ENCODE results near the gene TFB2M.
"Not testable (repeated sequence)": the region's sequence is repeated elsewhere in the genome, so short reads cannot be mapped to it uniquely, and the experiment has no call there.

Gene TFB2M

DNA sequence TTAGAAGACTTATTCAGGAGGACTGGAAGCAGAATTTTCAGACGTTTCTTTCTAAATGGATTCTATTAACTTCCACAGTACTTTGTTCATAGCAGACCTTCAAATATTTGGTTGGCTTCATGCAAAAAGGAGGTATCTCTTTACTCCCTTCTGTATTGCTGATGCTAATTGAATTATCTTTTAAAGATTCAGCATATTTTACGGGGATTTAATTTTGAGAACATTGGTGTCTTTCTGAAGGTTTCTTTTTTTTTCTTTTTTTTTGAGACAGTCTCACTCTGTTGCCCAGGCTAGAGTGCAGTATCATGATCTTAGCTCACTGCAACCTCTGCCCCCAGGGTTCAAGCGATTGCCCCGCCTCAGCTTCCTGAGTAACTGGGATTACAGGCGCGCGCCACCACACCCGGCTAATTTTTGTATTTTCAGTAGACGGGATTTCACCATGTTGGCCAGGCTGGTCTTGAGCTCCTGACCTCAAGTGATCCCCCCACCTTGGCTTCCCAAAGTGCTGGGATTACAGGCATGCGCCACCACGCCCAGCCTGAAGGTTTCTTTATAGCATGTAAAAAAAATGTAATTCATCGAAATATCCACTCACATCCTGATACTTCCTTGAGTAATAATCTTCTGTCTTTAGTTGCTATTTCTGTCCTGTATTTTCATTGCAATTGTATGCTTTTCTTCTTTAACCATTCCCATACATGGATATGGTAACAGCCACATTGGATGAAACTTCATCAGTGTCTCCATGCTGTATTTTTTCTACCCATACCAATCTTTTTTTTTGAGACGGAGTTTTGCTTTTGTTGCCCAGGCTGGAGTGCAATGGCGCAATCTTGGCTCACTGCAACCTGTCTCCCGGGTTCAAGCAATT, 14.7 kb upstream of the TFB2M start:
- Histone ChIP-seq H3K9me3 (ENCODE audit: insufficient read depth, low read depth, low read length) (no peaks in the 10 kb centered on the region), H3K27ac (ENCODE audit: low read length) (no peak overlapping the region), H3K9ac (ENCODE audit: low read depth, low read length) (no peak overlapping the region), H3K4me3 (ENCODE audit: low read length) (no peak overlapping the region), H3K27me3 (ENCODE audit: insufficient read depth, low read length) (no peaks in the 10 kb centered on the region), H3K36me3 (ENCODE audit: insufficient read depth, low read depth, low read length) (no peaks in the 10 kb centered on the region), H3K4me1 (ENCODE audit: insufficient read depth, low read length) (no peaks in the 10 kb centered on the region)

DNA sequence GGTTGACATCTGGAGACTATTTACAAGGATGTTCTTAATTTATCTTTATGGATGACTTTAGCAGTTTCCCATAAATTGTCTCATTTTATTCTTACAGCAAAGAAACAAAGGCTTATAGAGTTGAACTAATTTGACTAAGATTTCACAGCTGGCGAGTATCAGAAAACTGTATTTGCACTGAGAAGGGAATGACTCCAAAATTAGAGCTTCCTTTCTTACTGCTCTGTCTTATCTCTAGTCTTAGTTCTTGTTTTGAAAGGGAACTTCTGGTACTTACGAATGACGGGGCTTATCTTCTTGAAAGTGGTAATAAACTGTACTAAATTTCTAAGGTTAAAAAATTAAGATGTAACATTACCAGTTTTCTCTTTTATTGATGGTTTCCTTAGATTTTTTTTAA, 13.8 kb upstream of the TFB2M start:
- Histone ChIP-seq H3K27ac (ENCODE audit: low read length) (no peak overlapping the region), H3K36me3 (ENCODE audit: insufficient read depth, low read depth, low read length) (no peaks in the 10 kb centered on the region), H3K4me3 (ENCODE audit: low read length) (no peak overlapping the region), H3K4me1 (ENCODE audit: insufficient read depth, low read length) (no peaks in the 10 kb centered on the region), H3K9me3 (ENCODE audit: insufficient read depth, low read depth, low read length) (no peaks in the 10 kb centered on the region), H3K9ac (ENCODE audit: low read depth, low read length) (no peak overlapping the region), H3K27me3 (ENCODE audit: insufficient read depth, low read length) (no peaks in the 10 kb centered on the region)

DNA sequence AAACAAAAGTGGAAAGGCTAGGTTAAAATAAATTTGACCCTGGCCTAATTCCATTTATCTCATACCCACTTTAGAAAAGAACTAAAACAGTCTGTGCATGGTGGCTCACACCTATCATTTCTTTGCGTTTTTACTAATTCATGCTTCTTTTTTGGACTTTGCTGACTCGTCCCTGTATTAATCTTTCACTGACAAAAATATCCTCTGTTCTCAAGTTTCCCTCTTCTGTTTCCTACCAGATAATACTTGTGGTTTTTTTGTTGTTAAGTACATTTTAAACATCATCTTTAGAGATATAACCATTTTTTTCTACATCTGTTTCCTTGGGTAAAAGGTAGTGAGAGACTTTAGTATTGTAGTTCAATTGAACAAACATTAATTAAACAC, 11.7 kb upstream of the TFB2M start:
- H3K36me3 ChIP-seq (ENCODE audit: insufficient read depth, low read depth, low read length): no peaks in the 10 kb centered on the region
- no peaks in the 10 kb centered on the region for H3K9me3 ChIP-seq (ENCODE audit: insufficient read depth, low read depth, low read length)
- no peak overlapping the region for H3K4me3 ChIP-seq (ENCODE audit: low read length)
- H3K9ac ChIP-seq (ENCODE audit: low read depth, low read length): no peak overlapping the region
- no peaks in the 10 kb centered on the region for H3K4me1 ChIP-seq (ENCODE audit: insufficient read depth, low read length)
- no peak overlapping the region for H3K27ac ChIP-seq (ENCODE audit: low read length)
- H3K27me3 ChIP-seq (ENCODE audit: insufficient read depth, low read length): no peaks in the 10 kb centered on the region

DNA sequence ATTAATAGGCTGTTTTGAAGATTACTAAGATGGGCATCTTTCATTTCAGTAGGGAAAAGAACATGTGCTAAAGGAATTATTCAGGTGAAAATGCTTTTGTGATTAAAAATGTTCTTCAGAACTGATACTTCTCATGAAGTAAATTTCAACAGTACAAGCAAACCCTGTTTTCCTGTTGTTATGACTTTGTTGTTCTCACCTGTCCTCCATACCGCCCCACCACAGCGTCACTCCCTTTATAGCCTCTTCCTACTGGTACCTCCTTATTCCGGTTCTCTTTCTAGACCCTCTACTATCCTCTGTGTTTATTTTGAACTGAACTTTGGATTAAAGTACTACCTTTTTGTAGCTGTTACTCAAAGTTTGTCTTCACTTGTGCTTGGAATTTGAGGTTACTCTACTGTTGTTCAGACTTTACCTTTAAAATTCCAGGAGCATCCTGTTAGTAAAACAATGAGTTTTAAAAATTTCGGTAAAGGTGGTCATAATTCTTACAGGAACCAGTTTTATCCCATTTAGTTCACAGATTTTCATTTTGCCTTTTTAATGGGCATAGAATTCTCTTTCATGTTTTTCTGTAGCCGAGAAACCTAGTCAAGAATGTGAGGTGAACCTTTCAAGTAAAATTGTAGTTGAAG, 11.1 kb upstream of the TFB2M start:
- Histone ChIP-seq H3K9me3 (ENCODE audit: insufficient read depth, low read depth, low read length) (no peaks in the 10 kb centered on the region), H3K4me1 (ENCODE audit: insufficient read depth, low read length) (no peaks in the 10 kb centered on the region), H3K27ac (ENCODE audit: low read length) (no peak overlapping the region), H3K36me3 (ENCODE audit: insufficient read depth, low read depth, low read length) (no peaks in the 10 kb centered on the region), H3K27me3 (ENCODE audit: insufficient read depth, low read length) (no peaks in the 10 kb centered on the region), H3K4me3 (ENCODE audit: low read length) (no peak overlapping the region), H3K9ac (ENCODE audit: low read depth, low read length) (no peak overlapping the region)

DNA sequence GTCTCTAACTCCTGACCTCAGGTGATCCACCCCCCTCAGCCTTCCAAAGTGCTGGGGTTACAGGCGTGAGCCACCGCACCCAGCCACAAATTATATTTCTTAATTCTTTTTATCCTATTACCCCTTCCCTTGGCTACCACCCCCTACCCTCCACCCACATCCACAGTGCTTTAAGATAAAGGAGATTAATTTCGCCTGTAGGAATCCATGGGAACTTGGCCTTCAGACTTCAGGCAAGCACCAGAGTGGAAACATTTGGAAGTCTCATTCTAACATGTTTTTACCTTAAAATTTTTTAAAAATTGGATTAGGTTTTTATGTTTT, 10.6 kb upstream of the TFB2M start:
- no peak overlapping the region for H3K9ac ChIP-seq (ENCODE audit: low read depth, low read length)
- no peaks in the 10 kb centered on the region for H3K4me1 ChIP-seq (ENCODE audit: insufficient read depth, low read length)
- H3K36me3 ChIP-seq (ENCODE audit: insufficient read depth, low read depth, low read length): no peaks in the 10 kb centered on the region
- no peak overlapping the region for H3K4me3 ChIP-seq (ENCODE audit: low read length)
- H3K27ac ChIP-seq (ENCODE audit: low read length): no peak overlapping the region
- no peaks in the 10 kb centered on the region for H3K9me3 ChIP-seq (ENCODE audit: insufficient read depth, low read depth, low read length)
- H3K27me3 ChIP-seq (ENCODE audit: insufficient read depth, low read length): no peaks in the 10 kb centered on the region

DNA sequence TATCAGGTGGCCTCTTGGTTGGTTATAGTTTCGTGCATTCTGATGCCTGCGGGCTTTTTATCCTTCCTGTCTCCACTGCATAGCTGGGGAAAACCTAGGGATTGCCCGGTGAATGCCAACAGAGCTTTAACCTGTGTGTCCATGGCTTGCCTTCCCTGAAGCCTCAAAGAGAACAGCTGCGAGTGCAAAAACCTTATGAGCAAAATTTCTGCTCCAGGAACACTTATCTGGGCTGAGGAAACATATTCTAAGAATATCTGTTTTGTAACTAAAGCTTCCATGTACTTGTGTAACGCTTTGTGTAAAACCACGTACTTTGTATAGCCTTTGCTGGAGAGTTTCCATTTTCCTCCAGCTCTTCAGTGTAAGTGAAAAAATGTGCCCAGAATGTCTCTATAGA, 7.4 kb upstream of the TFB2M start:
- Histone ChIP-seq H3K9ac (ENCODE audit: low read depth, low read length) (no peak overlapping the region), H3K36me3 (ENCODE audit: insufficient read depth, low read depth, low read length) (no peaks in the 10 kb centered on the region), H3K27ac (ENCODE audit: low read length) (no peak overlapping the region), H3K4me1 (ENCODE audit: insufficient read depth, low read length) (no peaks in the 10 kb centered on the region), H3K27me3 (ENCODE audit: insufficient read depth, low read length) (no peaks in the 10 kb centered on the region), H3K4me3 (ENCODE audit: low read length) (no peak overlapping the region), H3K9me3 (ENCODE audit: insufficient read depth, low read depth, low read length) (no peaks in the 10 kb centered on the region)

DNA sequence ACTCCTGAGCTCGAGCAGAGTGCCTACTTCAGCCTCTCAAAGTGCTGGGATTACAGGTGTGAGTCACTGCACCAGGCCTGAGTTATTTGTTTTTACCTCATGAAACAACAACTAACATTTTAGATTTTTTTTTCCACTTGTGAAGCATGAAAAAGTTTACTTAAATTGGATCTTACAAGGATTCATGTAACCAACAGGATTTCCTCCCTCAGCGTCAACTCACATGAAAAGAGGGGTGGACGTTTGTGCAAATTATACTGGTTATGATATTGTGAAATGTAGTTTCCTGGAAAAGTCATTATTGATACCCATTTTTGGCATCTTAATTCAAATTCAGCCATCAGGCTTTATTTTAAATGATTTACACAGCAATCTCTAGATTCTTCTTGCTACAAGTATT, 6.7 kb upstream of the TFB2M start:
- Histone ChIP-seq H3K9ac (ENCODE audit: low read depth, low read length) (no peak overlapping the region), H3K4me1 (ENCODE audit: insufficient read depth, low read length) (no peaks in the 10 kb centered on the region; the same call in 1 of the 2 replicates)

DNA sequence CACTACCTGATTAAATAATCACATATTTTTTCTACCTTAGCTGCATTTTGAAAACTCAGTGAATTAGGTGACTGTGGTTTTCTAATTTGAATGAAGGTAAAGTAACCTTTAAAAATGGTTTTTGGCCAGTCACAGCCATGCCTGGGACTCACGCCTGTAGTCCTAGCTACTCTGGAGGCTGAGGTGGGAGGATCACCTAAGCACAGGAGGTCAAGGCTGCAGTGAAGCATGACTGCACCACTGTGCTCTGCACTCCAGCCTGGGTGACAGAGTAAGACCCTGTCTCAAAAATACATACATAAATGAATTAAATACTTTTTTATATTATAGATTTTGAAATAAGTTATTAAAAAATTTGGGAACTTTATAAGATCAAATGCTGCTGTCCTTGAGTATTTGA, 5.9 kb upstream of the TFB2M start:
- no peaks in the 10 kb centered on the region; the same call in 1 of the 2 replicates for H3K4me1 ChIP-seq (ENCODE audit: insufficient read depth, low read length)
- no peaks in the 10 kb centered on the region for H3K9me3 ChIP-seq (ENCODE audit: insufficient read depth, low read depth, low read length)
- no peak overlapping the region for H3K9ac ChIP-seq (ENCODE audit: low read depth, low read length)
- no peak overlapping the region for H3K4me3 ChIP-seq (ENCODE audit: low read length)
- H3K27me3 ChIP-seq (ENCODE audit: insufficient read depth, low read length): no peaks in the 10 kb centered on the region
- H3K27ac ChIP-seq (ENCODE audit: low read length): no peak overlapping the region
- H3K36me3 ChIP-seq (ENCODE audit: insufficient read depth, low read depth, low read length): no peaks in the 10 kb centered on the region

More for the DNA sequence above, 6.7 kb upstream of the TFB2M start:
- Histone ChIP-seq H3K36me3 (ENCODE audit: insufficient read depth, low read depth, low read length) (no peaks in the 10 kb centered on the region), H3K9me3 (ENCODE audit: insufficient read depth, low read depth, low read length) (no peaks in the 10 kb centered on the region), H3K27me3 (ENCODE audit: insufficient read depth, low read length) (no peaks in the 10 kb centered on the region), H3K4me3 (ENCODE audit: low read length) (no peak overlapping the region), H3K27ac (ENCODE audit: low read length) (no peak overlapping the region)

DNA sequence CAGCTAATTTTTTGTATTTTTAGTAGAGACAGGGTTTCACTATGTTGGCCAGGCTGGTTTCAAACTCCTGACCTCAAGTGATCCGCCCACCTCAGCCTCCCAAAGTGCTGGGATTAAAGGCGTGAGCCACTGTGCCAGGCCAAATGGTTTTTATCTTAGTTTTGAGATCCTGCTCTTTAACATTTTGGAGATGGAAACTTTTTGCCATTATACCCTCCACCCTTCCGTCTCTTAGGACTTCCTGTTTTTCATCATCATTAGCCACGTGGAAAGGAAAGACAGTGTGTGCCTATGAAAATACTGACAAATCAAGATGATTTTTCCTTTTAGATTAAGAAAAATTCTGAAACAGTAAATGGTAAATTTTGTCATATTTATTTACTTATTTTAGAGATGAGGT, 5.2 kb upstream of the TFB2M start:
- not testable (repeated sequence) for H3K9ac ChIP-seq (ENCODE audit: low read depth, low read length); H3K36me3 ChIP-seq (ENCODE audit: insufficient read depth, low read depth, low read length); H3K9me3 ChIP-seq (ENCODE audit: insufficient read depth, low read depth, low read length); H3K4me1 ChIP-seq (ENCODE audit: insufficient read depth, low read length); H3K27me3 ChIP-seq (ENCODE audit: insufficient read depth, low read length); H3K4me3 ChIP-seq (ENCODE audit: low read length); H3K27ac ChIP-seq (ENCODE audit: low read length)

DNA sequence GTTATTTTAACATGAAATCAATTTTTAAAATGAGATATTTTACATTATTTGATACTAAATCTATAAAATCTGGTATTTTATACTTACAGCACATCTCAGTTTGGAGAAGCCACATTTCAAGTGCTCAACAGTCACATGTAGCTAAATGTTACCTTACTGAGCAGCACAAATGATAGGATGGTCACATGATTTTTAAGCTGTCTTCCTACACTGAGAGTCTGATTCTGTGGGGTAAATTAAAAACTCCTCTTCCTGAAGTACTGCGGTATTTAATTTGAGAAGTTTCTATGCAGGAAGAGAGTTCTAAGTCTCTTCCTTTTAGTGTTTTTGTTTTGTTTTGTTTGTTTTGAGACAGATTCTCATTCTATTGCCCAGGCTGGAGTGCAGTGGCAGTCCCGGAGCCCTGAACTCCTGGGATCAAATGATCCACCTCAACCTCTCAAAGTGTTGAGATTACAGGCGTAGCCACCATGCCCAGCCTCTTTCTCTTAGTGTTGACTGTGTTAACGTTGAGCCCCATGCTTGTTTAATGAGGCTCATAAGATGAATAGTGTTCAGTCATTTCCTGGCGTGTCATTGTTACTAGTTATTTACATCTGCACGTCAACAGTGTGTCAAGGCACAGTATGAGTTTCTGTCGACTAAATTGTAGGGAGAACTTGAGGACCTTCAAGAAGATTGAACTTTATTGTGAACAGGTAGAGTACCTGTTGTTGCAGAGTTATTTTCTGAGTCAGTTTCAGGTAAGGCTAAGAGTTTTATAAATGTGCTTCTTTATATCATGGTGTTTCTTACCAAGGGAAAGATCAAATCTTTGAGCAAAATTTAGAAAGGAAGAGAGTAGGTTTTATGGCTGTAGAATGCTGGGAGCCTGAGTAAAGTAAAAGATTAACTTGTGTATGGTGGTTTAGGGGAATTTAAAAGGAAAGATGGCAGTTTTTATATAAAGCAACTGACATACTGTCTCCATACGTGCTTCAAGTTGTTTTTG, 3.5 kb upstream of the TFB2M start:
- peaks cover 4% of the 10 kb centered on the region; the same call in 1 of the 2 replicates for H3K4me1 ChIP-seq (ENCODE audit: insufficient read depth, low read length)
- H3K27me3 ChIP-seq (ENCODE audit: insufficient read depth, low read length): no peaks in the 10 kb centered on the region
- no peaks in the 10 kb centered on the region for H3K36me3 ChIP-seq (ENCODE audit: insufficient read depth, low read depth, low read length)
- no peaks in the 10 kb centered on the region for H3K9me3 ChIP-seq (ENCODE audit: insufficient read depth, low read depth, low read length)
- H3K4me3 ChIP-seq (ENCODE audit: low read length): no peak overlapping the region
- H3K9ac ChIP-seq (ENCODE audit: low read depth, low read length): no peak overlapping the region
- H3K27ac ChIP-seq (ENCODE audit: low read length): no peak overlapping the region

DNA sequence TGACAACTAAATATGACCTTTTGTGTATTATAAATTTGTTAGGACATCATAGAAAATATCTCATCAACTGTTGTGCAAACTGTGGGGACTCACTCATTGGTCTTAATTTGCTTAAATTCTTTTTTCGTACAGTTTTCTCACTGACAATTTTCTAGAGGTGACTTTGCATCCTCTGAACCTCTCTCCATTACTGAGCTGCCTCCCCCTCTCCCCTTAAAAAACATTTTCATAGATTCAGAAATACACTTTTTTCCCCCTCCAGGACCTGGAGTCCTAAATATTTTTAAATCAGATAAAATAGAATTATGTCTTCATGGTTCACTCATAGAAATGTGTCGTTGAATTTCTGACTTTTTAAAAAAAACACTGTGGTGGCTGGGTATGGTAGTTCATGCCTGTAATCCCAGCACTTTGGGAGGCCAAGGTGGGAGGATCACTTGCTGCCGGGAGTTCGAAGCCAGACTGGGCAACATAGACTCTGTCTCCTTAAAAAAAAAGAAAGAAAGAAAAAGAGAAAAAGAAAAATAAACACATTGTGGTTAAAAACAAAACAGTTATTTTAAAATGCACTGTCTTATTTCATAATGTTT, 1.7 kb upstream of the TFB2M start:
- H3K9ac ChIP-seq (ENCODE audit: low read depth, low read length): peak overlapping the region; percentile 95; the same call in 1 of the 2 replicates
- H3K9me3 ChIP-seq (ENCODE audit: insufficient read depth, low read depth, low read length): no peaks in the 10 kb centered on the region
- peaks cover 16% of the 10 kb centered on the region for H3K36me3 ChIP-seq (ENCODE audit: insufficient read depth, low read depth, low read length)
- peak overlapping the region; percentile 100 for H3K4me3 ChIP-seq (ENCODE audit: low read length)
- no peaks in the 10 kb centered on the region for H3K27me3 ChIP-seq (ENCODE audit: insufficient read depth, low read length)
- H3K4me1 ChIP-seq (ENCODE audit: insufficient read depth, low read length): peaks cover 4% of the 10 kb centered on the region; the same call in 1 of the 2 replicates
- no peak overlapping the region for H3K27ac ChIP-seq (ENCODE audit: low read length)

Measured in iPS-20b (cell line).